ENCODE results near the gene TFPT. TPM values are rescaled to one million over a fixed set of nuclear protein-coding genes. Genes with fewer than 3 reads are reported as not detected.

TFPT gene
- total RNA-seq, 1 experiment from 2014 or later, result 35.8 TPM

- H3K36me3 ChIP-seq (ENCODE audit: low read depth), result peaks cover 36% of the 10 kb centered on the region
- H3K27ac ChIP-seq, result no peak overlapping the region
- TF ChIP-seq EZH2 (IDR thresholded peaks at IDR 0.05; ENCODE audit: low read depth) (no peak), CTCF (conservative IDR thresholded peaks at IDR 0.05) (no peak)
- no peaks in the 10 kb centered on the region for H3K9me3 ChIP-seq (ENCODE audit: insufficient read depth, low read depth)
- no peak for DNase-seq
- H2AFZ ChIP-seq, result no peak overlapping the region
- intact Hi-C loops (cut with micrococcal nuclease; ENCODE audit: unreplicated experiment), result no loop called here
- no peaks in the 10 kb centered on the region for H3K4me1 ChIP-seq (replicated peaks; ENCODE audit: insufficient read depth)
- no peak overlapping the region for H3K4me2 ChIP-seq
- peaks cover 28% of the 10 kb centered on the region for H3K79me2 ChIP-seq (ENCODE audit: low read depth)
- CTCF ChIA-PET, result interaction anchor here (0.5 kb wide), 1 partner anchor 184 kb away, joined by 3 read pairs; no protein-coding TSS in a partner anchor
- POLR2A ChIA-PET (ENCODE audit: unreplicated experiment), result no interaction called here
- BruUV-seq (replicated peaks), result no TSS peak
- H4K20me1 ChIP-seq (ENCODE audit: insufficient read depth), result peaks cover 43% of the 10 kb centered on the region
- H3F3A ChIP-seq (ENCODE audit: insufficient read depth, low read depth), result peaks cover 25% of the 10 kb centered on the region; the same call in 1 of the 2 replicates
- no peaks in the 10 kb centered on the region for H3K9me2 ChIP-seq (ENCODE audit: insufficient read depth)
- no peak overlapping the region for H3K4me3 ChIP-seq
- H3K27me3 ChIP-seq (ENCODE audit: insufficient read depth, low read depth), result no peaks in the 10 kb centered on the region
Measured at GRCh38 chr19:54145541-54146158, 30.2 kb upstream of the TFPT start.

GRCh38 chr19:54142166-54142780 lies 26.8 kb upstream of the TFPT start:
- ChIA-PET POLR2A (ENCODE audit: unreplicated experiment) (interaction anchor here (0.6 kb wide), 1 partner anchor 140 kb away, joined by 5 read pairs; no protein-coding TSS in a partner anchor), CTCF (no interaction called here)
- TF ChIP-seq CTCF (conservative IDR thresholded peaks at IDR 0.05), result no peak
- no peak for TF ChIP-seq EZH2 (IDR thresholded peaks at IDR 0.05; ENCODE audit: low read depth)
- Histone ChIP-seq H2AFZ (no peak overlapping the region), H3K36me3 (ENCODE audit: low read depth) (peaks cover 36% of the 10 kb centered on the region), H3K79me2 (ENCODE audit: low read depth) (peaks cover 58% of the 10 kb centered on the region), H3K27me3 (ENCODE audit: insufficient read depth, low read depth) (no peaks in the 10 kb centered on the region), H3K4me2 (no peak overlapping the region), H3K4me1 (replicated peaks; ENCODE audit: insufficient read depth) (peaks cover 11% of the 10 kb centered on the region; the same call in 1 of the 2 replicates), H3F3A (ENCODE audit: insufficient read depth, low read depth) (peaks cover 9% of the 10 kb centered on the region; the same call in 1 of the 2 replicates), H4K20me1 (ENCODE audit: insufficient read depth) (peaks cover 63% of the 10 kb centered on the region), H3K4me3 (no peak overlapping the region), H3K9me2 (ENCODE audit: insufficient read depth) (no peaks in the 10 kb centered on the region), H3K9me3 (ENCODE audit: insufficient read depth, low read depth) (no peaks in the 10 kb centered on the region), H3K27ac (no peak overlapping the region)
- intact Hi-C loops (cut with micrococcal nuclease; ENCODE audit: unreplicated experiment), result no loop called here
- no TSS peak for BruUV-seq (replicated peaks)
- no peak for DNase-seq

- no TSS peak for BruUV-seq (replicated peaks)
- no peaks in the 10 kb centered on the region for H3K9me3 ChIP-seq (ENCODE audit: insufficient read depth, low read depth)
- TF ChIP-seq EZH2 (IDR thresholded peaks at IDR 0.05; ENCODE audit: low read depth), result no peak
- ChIA-PET POLR2A (ENCODE audit: unreplicated experiment) (no interaction called here), CTCF (no interaction called here)
- no peak overlapping the region for H3K4me2 ChIP-seq
- H3K4me3 ChIP-seq, result no peak overlapping the region
- peaks cover 54% of the 10 kb centered on the region for H4K20me1 ChIP-seq (ENCODE audit: insufficient read depth)
- H3K27ac ChIP-seq, result no peak overlapping the region
- intact Hi-C loops (cut with micrococcal nuclease; ENCODE audit: unreplicated experiment), result no loop called here
- H2AFZ ChIP-seq, result no peak overlapping the region
- H3F3A ChIP-seq (ENCODE audit: insufficient read depth, low read depth), result peaks cover 5% of the 10 kb centered on the region
- no peaks in the 10 kb centered on the region for H3K27me3 ChIP-seq (ENCODE audit: insufficient read depth, low read depth)
- peaks cover 58% of the 10 kb centered on the region for H3K79me2 ChIP-seq (ENCODE audit: low read depth)
- no peak for DNase-seq
- no peaks in the 10 kb centered on the region for H3K9me2 ChIP-seq (ENCODE audit: insufficient read depth)
- peaks cover 11% of the 10 kb centered on the region; the same call in 1 of the 2 replicates for H3K4me1 ChIP-seq (replicated peaks; ENCODE audit: insufficient read depth)
- peaks cover 28% of the 10 kb centered on the region for H3K36me3 ChIP-seq (ENCODE audit: low read depth)
Measured at GRCh38 chr19:54141356-54141755, 25.9 kb upstream of the TFPT start.

Data from PC-9 (cell line).